Left renal pelvis (tissue), 4 donors: ENCODE measurements around the gene CREB3L1. TPM values are rescaled to one million over a fixed set of nuclear protein-coding genes. Genes with fewer than 3 reads are reported as not detected.
"Not testable (repeated sequence)": the region's sequence is repeated elsewhere in the genome, so short reads cannot be mapped to it uniquely, and the experiment has no call there.

Source experiments
- DNase-seq, 4 donors: peaks; one replicate each; pipeline ENCODE4 v3.0.0-alpha.2; 2013; ENCODE audit warnings: low read depth in 4 of 4, low spot score in 3 of 4
- polyA plus RNA-seq, 4 donors: library from polyadenylated mRNA; unstranded; fragments of 120-200 nt; gene quantifications; one replicate each; pipeline ENCODE4 v1.2.1, GENCODE V29; 2013; ENCODE audit not compliant: insufficient read length in 4 of 4

Gene CREB3L1
- polyA plus RNA-seq, 4 donors: 15.7 to 73.2 (median 19.8) TPM

DNA sequence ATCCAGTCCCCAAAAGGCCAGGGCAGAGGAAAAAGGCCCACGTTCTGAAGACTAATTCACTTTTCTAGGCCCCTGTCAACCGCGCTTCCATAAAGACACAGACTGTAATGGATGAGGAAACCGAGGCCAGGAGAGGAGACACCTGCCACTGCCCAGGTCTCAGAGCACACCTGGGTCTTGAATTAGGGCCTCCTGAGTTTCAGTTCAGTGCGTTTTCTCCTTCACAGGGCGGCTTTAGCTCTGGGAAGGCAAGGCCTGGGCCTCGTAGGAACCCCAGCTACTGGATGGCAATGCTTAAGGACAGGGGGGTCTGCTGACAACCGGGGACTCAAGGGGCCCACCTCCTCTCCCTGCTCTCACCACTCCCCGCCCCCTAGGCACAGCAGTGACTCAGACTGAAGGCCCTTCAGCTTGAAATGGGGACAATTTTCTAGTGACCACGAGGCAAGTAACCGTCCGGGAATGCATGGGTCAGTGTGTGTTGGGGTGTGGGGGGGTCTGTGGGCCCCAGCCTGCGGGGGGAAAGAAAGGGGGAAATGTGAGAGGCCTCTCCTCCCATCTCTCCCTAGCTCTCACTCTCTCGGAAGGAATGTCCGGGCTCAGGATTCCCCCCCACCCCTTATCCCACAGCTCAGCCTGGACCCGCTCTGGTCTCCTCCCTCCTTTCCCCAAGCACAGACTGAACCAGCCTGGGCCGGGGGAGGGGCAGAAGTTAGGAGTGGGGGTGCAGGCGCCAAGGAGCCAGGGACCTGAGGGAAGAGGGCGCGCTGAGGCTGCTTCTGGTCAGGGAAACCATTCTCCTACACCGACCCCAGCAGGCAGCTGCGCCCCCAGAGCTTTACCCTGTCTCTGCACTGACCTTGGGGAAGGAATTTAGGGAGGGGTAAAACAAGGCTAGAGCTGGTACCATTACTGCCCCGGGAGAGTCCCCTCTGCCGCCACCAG, 17.2 kb downstream of the CREB3L1 start:
- no peak for DNase-seq

DNA sequence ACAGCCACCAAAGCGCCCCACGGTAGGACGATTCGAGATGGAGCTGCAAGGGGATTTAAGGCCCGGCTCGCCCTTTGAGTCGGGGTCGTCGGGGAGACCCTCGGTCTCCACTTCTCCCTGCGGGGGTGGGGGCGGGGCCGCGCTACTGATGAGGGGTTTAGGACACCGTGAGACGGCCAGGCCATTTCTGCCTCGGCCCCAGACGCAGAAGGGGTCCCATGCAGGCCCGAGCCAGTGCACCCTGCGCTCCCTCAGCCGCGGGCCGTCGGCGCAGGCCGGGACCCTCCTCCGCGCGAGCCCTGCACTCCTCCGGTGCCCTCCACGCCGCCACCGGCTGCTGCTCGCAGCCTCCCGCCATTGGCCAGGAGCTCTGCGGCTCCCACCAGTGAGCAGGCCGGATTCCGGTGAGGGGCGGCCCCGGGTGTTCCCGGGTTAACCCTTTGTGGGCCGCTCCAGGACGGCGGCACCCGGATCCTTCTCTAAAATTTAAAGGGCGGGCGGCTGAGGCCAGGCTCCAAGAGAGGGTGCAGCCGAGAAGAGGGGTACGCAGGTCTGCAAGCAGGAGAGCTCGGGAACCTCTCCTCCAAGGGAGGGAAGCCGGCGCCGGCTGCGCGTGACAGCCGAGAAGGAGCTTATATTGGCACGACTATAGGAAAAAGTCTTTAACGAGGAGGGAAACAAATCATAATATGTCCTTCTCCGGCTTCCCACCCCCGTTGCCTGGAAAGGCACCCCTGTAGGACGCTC, 18.0 kb downstream of the CREB3L1 start:
- no peak for DNase-seq

DNA sequence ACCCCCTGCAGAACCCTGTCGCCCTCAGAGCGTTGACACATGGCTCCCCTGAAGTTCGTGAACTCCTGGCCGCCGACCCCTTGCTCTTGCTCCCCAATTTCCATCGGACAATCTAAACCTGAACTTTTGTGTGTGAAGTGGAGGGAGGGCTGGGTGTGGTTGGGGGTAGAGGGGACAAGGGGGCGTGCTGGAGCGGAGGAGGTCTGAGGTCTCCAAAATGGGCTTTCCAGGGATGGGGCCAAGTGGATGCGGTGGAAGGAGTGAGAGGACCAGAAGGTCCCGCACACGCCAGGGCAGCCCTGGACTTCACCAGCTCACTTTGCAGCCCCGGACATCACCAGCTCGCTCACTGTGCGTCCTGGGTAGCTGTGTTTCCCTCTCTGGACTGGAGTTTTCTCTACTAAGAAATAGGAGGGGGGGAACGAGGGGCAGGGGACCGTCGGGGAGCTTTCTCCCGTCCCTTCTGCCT, 18.6 kb downstream of the CREB3L1 start:
- no peak for DNase-seq

DNA sequence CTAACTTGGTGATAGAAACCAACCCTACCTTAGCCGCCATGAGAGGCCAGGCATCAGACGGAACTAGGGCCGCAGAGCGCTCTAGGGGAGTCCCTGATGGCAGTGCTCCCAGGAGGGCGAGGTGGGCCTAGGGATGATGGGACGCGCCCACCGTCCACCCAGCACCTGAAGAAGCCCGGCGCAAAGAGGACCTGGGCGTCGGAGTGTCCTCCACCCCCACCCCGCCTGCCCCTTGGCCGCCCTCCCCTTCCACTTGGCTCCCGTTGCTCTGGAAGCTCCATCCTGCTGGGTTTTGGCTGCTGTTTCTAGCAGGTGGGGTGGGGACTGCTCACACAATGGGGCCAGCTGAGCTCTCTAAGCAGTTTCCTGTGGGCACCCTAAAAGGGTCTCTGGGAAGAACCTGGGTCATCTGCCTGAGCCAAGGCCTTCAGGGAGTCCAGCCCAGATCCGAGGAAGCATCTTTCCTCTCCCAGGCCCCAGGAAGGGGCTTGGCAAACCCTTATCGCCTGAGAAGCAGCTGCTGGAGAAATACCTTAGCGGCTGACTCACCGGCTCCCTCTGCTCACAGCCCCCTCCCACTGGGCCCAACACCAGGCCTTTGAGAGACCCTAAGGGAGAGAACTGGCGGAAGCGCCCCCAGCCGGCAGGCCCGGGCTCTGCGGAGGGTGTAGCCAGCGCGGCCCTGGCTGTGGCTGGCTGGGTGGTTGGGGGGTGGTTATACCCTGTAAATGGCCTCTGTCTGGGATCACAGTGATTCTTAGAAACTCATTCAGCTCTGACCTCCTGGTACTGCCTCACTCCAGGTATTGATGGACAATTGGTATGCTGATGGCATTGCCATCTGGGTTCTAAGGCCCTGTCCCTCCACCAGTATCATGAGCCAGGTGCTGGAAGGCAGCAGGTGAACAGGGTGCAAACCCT, 19.3 kb downstream of the CREB3L1 start:
- DNase-seq: no peak

DNA sequence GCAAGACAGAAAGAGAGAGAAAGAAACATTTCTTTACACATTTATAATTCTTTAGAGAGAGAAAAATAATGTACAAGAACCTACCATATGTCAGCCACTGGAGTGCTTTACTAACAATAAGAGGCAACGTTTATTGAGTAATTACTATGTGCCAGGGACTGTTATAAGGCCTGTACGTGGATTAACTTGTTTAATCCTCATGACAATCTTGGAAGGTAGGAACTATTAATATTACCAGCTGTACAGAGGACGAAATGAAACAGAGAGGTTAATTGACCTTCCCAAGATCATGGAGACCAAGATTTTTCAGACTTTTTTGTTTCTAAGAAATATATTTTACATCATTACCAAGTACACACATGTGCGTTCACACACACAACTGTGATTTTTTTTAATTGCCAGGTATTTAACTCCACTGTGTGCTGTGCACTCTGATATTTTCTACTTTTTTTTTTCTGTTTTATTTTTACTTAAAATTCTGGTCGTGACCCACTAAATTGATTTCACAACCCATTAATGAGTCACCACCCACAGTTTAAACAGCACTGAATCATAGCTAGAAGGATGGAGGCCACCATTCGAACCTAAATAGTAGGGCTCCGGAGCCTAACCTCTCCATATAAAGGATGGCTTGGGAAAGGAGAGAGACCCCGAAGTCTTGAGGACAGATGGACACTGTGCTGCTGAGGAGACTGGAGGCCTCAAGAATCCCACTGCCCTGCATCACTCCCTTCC, 21.4 kb downstream of the CREB3L1 start:
- DNase-seq: no peak

DNA sequence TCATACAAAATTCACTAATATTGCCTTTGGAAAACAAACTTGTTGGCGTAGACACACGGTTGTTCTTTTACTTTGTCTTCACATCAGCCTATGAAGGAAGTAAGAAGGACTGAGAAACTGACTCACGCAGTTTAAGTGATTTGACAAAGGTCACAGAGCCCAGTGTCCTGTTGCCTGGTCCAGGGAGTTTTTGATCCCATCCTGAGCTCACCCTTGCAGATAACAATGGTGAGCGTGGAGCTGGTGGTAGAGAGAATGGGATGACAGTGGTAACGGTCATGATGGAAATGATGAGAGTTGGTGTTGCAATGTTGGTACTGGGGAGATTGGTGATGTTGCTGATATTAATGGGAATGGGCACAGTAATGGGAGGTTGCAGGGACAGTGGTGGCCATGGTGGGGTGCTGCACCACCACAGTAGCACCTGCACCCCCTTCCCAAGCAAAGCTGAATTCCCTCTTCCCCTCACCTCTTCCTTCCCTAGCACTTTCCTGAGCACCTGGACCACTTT, 22.0 kb downstream of the CREB3L1 start:
- DNase-seq: no peak

DNA sequence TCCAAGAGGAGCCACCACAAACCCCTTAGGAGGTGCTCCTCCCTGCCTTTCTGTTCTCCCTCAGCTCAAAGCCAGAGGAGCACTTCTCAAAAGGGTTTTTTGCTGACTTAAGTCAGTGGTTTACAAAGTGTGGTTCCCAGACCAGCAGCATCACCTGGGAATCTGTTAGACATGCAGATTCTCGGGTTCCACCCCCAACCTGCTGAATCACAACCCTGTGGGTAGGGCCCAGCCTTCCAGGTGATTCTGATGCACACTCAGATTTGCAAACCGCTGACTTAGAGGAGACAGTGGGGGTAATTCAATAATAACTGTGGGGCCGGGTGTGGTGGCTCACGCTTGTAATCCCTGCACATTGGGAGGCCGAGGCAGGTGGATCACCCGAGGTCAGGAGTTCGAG, 22.8 kb downstream of the CREB3L1 start:
- DNase-seq: no peak

DNA sequence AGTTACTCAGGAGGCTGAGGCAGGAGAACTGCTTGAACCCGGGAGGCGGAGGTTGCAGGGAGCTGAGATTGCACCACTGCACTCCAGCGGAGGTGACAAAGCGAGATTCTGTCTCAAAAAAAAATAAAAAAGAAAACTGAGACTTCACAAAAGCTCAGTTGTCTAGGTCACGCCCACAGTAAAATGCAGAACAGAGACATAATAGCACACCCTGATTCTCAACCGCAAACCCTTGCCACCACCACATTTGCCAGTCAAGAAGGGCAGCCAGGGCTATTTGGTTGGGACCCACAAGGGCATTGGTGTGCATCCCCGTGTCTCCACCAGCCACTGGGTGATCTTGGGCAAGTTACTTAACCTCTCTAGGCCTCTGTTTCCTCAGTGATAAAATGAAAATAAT, 25.4 kb downstream of the CREB3L1 start:
- no peak for DNase-seq

DNA sequence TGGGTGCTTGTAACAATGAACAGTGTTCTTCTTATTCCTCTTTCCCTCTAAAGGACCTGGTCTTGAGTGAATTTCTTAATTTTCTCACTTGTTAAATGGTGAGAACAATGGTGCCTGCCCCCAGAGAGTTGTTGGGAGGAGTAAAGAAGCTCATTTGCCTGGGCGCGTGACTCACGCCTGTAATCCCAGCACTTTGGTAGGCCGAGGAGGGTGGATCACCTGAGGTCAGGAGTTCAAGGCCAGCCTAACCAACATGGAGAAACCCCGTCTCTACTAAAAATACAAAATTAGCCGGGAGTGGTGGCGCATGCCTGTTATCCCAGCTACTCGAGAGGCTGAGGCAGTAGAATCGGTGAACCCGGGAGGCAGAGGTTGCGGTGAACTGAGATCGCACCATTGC, 26.6 kb downstream of the CREB3L1 start:
- DNase-seq: not testable (repeated sequence)

DNA sequence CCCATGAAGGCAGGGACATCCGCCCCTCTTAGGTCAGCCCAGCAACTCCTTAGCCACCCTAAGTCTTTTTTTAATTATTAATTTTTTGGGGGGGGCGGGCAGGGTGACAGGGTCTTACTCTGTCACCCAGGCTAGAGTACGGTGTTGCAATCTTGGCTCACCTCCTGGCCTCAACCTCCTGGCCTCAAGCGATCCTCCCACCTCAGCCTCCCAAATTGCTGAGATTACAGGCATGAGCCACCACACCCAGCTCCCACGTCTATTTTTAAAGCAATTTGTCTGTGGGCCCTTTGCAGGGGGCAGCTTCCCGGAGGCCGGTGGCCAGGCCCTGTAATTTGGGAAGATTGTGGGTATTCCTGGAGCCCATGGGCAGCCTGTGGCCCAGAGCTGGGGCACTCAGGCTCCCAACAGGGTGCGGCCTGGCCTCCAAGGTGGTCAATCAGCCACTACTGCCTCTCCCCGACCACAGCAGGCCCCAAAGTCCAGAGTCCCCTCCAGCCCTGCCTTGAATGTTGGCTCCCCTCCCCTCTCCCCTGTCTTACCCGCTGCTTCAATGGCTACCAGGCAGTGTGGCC, 27.2 kb downstream of the CREB3L1 start:
- no peak for DNase-seq

DNA sequence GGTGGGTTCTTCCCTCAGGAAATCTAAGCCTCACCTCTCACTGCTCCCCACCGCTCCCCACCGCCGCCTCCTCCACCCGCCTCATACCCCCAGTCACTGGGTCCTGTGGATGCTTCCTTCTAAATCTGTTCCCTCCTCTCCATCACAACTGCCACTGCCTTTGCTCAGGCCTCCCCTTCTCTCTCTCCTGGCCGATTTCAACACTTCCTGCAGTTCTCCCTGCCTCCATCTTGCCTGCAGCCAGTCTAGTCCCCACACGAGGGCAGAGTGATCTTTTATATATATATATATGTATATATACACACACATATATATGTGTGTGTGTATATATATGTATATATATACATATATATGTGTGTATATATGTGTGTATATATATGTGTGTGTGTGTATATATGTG, 27.8 kb downstream of the CREB3L1 start:
- no peak for DNase-seq

DNA sequence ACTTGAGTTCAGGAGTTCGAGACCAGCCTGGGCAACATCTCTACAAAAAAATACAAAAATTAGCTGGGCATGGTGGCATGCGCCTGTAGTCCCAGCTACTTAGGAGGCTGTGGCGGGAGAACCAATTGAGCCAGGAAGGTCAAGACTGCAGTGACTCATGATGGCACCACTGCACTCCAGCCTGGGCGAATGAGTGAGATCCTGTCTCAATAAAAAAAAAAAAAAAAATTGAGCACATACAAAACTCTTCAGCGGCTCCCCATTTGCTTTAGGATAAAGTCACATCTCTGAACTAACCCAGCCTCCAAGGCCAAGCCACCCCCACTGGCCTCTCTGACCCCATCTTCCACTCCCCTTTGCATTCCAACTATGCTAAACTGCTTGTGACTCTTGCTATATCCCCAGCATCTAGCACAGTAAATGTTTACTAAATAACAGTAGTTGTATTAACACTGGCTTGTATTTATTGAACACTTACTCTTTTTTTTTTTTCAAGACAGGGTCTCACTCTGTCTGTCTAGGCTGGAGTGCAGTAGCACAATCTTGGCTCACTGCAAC, 28.9 kb downstream of the CREB3L1 start:
- DNase-seq: no peak

DNA sequence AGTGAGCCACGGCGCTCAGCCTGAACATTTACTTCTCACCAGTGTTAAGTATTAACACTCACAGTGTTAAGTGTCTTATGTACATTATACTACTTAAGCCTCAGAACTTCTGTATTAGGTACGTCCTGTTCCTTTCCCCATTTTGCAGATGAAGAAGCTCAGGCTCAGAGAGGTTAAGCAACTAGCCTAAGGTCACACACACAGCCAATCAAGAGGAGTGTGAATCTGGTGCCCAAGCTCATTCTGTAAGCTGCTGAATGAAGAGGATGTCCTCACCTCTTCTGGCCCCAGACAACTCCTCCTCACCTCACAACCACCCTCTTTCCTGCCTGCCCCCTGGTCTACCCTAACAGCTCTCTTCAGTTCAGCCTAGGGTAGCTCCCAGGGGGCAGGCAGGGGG, 29.9 kb downstream of the CREB3L1 start:
- no peak for DNase-seq

DNA sequence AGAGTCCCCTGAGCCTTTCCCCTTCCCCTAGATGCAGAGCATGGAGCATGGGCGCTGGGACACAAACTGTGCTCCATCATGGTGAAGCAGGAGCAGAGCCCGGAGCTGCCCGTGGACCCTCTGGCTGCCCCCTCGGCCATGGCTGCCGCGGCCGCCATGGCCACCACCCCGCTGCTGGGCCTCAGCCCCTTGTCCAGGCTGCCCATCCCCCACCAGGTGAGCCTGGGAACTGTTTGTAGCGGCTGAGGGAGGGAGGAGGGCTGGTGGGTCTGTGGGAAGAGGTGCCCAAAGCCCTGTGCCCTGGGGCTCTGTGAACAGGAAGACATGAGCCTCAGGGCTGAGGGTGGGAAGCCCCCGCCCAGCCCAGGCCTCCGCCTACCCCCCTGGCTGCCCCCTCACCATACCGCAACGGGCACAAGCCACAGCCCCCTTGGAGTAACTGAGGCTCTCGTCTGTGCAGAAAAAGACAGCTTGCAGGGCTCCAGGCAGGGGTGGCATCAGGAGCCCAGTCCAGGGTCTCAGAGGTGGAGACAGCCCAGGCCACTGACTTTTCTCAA, 30.4 kb downstream of the CREB3L1 start:
- no peak for DNase-seq

DNA sequence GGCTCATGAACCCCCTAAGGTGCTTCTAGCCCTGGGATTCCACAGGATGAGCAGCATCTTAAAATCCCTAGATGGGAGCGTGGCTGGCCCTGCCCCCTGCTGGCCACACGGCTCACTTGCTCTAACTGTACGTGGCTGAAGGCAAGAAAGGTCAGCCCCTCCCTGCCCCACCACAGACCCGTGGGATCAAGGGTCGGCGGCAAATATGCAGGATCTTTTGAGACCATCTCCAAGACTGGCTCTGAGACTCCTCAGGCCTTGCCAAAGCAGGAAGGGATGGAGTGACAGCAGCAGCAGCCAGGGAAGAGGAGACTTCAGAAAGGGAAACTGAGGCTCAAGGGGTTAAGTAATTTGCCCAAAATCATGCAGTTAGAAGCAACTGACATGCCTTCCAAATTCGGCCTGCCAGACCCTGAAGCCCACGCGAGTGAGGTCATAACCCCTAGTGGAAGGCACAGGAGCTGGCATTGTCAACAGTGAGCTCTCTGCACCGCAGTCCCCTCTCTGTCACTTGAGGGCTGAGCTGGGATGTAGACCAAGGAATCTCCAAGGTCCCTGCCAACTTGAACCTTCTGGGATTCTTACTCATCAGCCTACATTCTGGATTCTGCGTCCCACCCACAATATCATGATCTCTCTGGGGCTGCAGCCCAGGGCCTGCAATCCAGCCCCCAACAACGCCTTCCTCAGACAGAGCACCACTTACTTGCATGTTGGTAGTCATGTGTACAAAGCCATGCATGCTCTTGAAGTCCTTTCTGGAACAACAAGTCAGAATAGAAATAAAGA, 31.4 kb downstream of the CREB3L1 start:
- DNase-seq: no peak

DNA sequence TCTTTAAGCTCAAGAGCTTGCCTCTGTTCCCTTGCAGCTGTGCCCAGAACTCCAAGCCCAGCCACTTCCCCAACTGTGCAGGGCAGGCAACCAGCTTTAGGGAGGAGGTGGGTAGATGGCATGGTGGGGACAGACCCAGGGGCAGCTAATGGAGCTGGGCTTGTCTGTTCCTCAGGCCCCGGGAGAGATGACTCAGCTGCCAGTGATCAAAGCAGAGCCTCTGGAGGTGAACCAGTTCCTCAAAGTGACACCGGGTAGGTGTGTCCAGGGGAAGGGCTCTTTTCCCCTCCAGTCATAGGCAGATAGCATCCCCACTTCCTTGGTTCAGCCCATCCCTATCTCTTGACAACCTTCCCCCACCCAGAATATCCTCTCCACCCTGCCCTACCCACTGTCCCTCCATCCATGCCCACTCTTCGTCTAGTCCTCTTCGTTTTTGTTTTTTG, 32.4 kb downstream of the CREB3L1 start:
- no peak for DNase-seq

DNA sequence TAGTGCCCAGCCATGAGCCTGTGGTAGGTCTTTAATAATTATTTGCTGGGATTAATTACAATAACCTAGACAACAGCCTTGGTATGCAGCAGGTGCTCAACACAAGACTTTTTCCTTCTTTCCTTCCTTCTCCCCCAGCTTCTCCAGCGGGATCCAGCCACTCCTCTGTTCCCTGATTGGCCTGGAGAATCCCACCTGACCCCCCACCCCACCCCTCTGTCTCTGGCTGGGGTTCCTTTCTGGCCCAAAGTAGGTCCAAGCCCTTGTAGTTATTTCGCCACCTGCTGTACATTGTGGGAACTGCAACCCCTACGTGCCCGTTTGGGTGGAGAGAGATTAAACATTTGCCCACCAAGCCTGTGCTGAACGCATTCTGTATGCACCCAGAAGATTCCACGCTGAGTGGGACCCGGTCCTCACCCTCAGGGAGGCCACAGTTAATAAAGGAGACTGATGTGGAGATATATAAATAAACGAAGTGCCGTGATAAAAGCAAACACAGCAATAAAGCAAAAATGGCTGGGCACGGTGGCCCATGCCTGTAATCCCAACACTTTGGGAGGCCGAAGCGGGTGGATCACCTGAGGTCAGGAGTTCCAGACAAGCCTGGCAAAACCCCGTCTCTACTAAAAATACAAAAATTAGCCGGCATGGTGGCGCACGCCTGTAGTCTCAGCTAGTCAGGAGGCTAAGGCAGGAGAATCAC, 37.7 kb downstream of the CREB3L1 start:
- no peak for DNase-seq
